ENCODE data around the gene TESK2. TPM values are rescaled to one million over a fixed set of nuclear protein-coding genes. Genes with fewer than 3 reads are reported as not detected.

TESK2 gene
- total and polyA plus RNA-seq, 2 experiments from 2014 or later: 1.1 to 1.5 TPM

- Histone ChIP-seq H3K36me3 (ENCODE audit: low read depth) (peaks cover 20% of the 10 kb centered on the region; the same call in 1 of the 2 replicates), H3K9me2 (ENCODE audit: insufficient read depth) (no peaks in the 10 kb centered on the region), H3K27ac (no peak overlapping the region), H3K9me3 (ENCODE audit: low read depth) (no peaks in the 10 kb centered on the region), H3K4me3 (no peak overlapping the region), H3K9ac (no peak overlapping the region), H4K20me1 (ENCODE audit: insufficient read depth) (no peaks in the 10 kb centered on the region), H3K79me2 (ENCODE audit: insufficient read depth) (peaks cover 24% of the 10 kb centered on the region), H3F3A (ENCODE audit: insufficient read depth) (peaks cover 23% of the 10 kb centered on the region), H3K27me3 (replicated peaks; ENCODE audit: insufficient read depth) (no peaks in the 10 kb centered on the region), H3K4me1 (ENCODE audit: insufficient read depth) (peaks cover 27% of the 10 kb centered on the region), H3K4me2 (ENCODE audit: unreplicated experiment) (no peak overlapping the region), H2AFZ (no peak overlapping the region)
- no peak for DNase-seq
- WGBS, 2 experiments (ENCODE audit: low coverage in 1 of 2, low lambda C conversion rate in 2 of 2, missing lambda C conversion rate in 2 of 2): 89 to 91% methylated on average over 13 of the region's 13 CpGs
- no peak for TF ChIP-seq EZH2phosphoT487 (IDR thresholded peaks at IDR 0.05; ENCODE audit: insufficient read depth, low read depth)
- TF ChIP-seq EZH2 (IDR thresholded peaks at IDR 0.05; ENCODE audit: insufficient read depth, poor library complexity, severe bottlenecking): no peak
- in situ Hi-C loops (cut with MboI): loop anchor here (5.0 kb wide), 1 partner anchor 147 kb away; the partner anchor contains the start of gene TESK2
These were observed 145.9 kb downstream of the TESK2 start for GRCh38 chr1:45345014-45345413.

GRCh38 chr1:45344499-45344898, 146.5 kb downstream of the TESK2 start:
- Histone ChIP-seq H4K20me1 (ENCODE audit: insufficient read depth) (no peaks in the 10 kb centered on the region), H3K4me3 (no peak overlapping the region), H3K4me1 (ENCODE audit: insufficient read depth) (peaks cover 27% of the 10 kb centered on the region), H3K9me2 (ENCODE audit: insufficient read depth) (no peaks in the 10 kb centered on the region), H3K27ac (no peak overlapping the region), H3K36me3 (ENCODE audit: low read depth) (peaks cover 20% of the 10 kb centered on the region; the same call in 1 of the 2 replicates), H3K9ac (no peak overlapping the region), H3K9me3 (ENCODE audit: low read depth) (no peaks in the 10 kb centered on the region), H3F3A (ENCODE audit: insufficient read depth) (peaks cover 23% of the 10 kb centered on the region), H3K4me2 (ENCODE audit: unreplicated experiment) (no peak overlapping the region), H2AFZ (no peak overlapping the region), H3K79me2 (ENCODE audit: insufficient read depth) (peaks cover 24% of the 10 kb centered on the region), H3K27me3 (replicated peaks; ENCODE audit: insufficient read depth) (no peaks in the 10 kb centered on the region)
- no peak for DNase-seq
- in situ Hi-C loops (cut with MboI): no loop called here
- TF ChIP-seq EZH2phosphoT487 (IDR thresholded peaks at IDR 0.05; ENCODE audit: insufficient read depth, low read depth) (no peak), EZH2 (IDR thresholded peaks at IDR 0.05; ENCODE audit: insufficient read depth, poor library complexity, severe bottlenecking) (no peak)
- WGBS, 2 experiments (ENCODE audit: low coverage in 1 of 2, low lambda C conversion rate in 2 of 2, missing lambda C conversion rate in 2 of 2): 95% methylated on average over 2 of the region's 2 CpGs

- H4K20me1 ChIP-seq (ENCODE audit: insufficient read depth): no peaks in the 10 kb centered on the region
- DNase-seq: peak; percentile 45
- H2AFZ ChIP-seq: peak overlapping the region; percentile 80
- no peaks in the 10 kb centered on the region for H3K9me2 ChIP-seq (ENCODE audit: insufficient read depth)
- TF ChIP-seq EZH2phosphoT487 (IDR thresholded peaks at IDR 0.05; ENCODE audit: insufficient read depth, low read depth): no peak
- TF ChIP-seq EZH2 (IDR thresholded peaks at IDR 0.05; ENCODE audit: insufficient read depth, poor library complexity, severe bottlenecking): no peak
- peak overlapping the region; percentile 81 for H3K4me3 ChIP-seq
- H3K27me3 ChIP-seq (replicated peaks; ENCODE audit: insufficient read depth): no peaks in the 10 kb centered on the region
- peaks cover 18% of the 10 kb centered on the region for H3F3A ChIP-seq (ENCODE audit: insufficient read depth)
- WGBS, 2 experiments (ENCODE audit: low coverage in 1 of 2, low lambda C conversion rate in 2 of 2, missing lambda C conversion rate in 2 of 2): 25 to 31% methylated on average over 6 of the region's 6 CpGs
- peak overlapping the region; percentile 89 for H3K9ac ChIP-seq
- H3K79me2 ChIP-seq (ENCODE audit: insufficient read depth): peaks cover 53% of the 10 kb centered on the region
- in situ Hi-C loops (cut with MboI): no loop called here
- peaks cover 16% of the 10 kb centered on the region for H3K4me1 ChIP-seq (ENCODE audit: insufficient read depth)
- H3K36me3 ChIP-seq (ENCODE audit: low read depth): peaks cover 20% of the 10 kb centered on the region; the same call in 1 of the 2 replicates
- H3K27ac ChIP-seq: peak overlapping the region; percentile 91
- peak overlapping the region; percentile 80 for H3K4me2 ChIP-seq (ENCODE audit: unreplicated experiment)
- no peaks in the 10 kb centered on the region for H3K9me3 ChIP-seq (ENCODE audit: low read depth)
These were observed 150.0 kb downstream of the TESK2 start for GRCh38 chr1:45340816-45341466.

GRCh38 chr1:45339789-45340558, 151.0 kb downstream of the TESK2 start, which contains the start of the genes MUTYH and TOE1:
TSS of gene MUTYH (minus strand) at chr1:45340440. CDS start at chr1:45334505, 5,935 bp downstream.
TSS of gene TOE1 (plus strand) at chr1:45340170. CDS start at chr1:45340253, 83 bp downstream.
- in situ Hi-C loops (cut with MboI): no loop called here
- 2% methylated on average over 47 to 70 of the region's 70 CpGs for WGBS, 2 experiments (ENCODE audit: low coverage in 1 of 2, low lambda C conversion rate in 2 of 2, missing lambda C conversion rate in 2 of 2)

More at GRCh38 chr1:45339789-45340558, 151.0 kb downstream of the TESK2 start, which contains the start of the genes MUTYH and TOE1:
- Histone ChIP-seq H3K36me3 (ENCODE audit: low read depth) (peaks cover 20% of the 10 kb centered on the region; the same call in 1 of the 2 replicates), H2AFZ (peak within 1 kb of the TSS; percentile 80), H3K27me3 (replicated peaks; ENCODE audit: insufficient read depth) (no peaks in the 10 kb centered on the region), H3K27ac (peak within 1 kb of the TSS; percentile 91), H4K20me1 (ENCODE audit: insufficient read depth) (no peaks in the 10 kb centered on the region), H3K4me1 (ENCODE audit: insufficient read depth) (peaks cover 16% of the 10 kb centered on the region), H3K4me3 (peak within 1 kb of the TSS; percentile 81), H3F3A (ENCODE audit: insufficient read depth) (peaks cover 18% of the 10 kb centered on the region), H3K9me3 (ENCODE audit: low read depth) (no peaks in the 10 kb centered on the region), H3K9me2 (ENCODE audit: insufficient read depth) (no peaks in the 10 kb centered on the region), H3K9ac (peak within 1 kb of the TSS; percentile 89), H3K79me2 (ENCODE audit: insufficient read depth) (peaks cover 54% of the 10 kb centered on the region), H3K4me2 (ENCODE audit: unreplicated experiment) (peak within 1 kb of the TSS; percentile 80)
- peak; percentile 98 for DNase-seq
- TF ChIP-seq EZH2 (IDR thresholded peaks at IDR 0.05; ENCODE audit: insufficient read depth, poor library complexity, severe bottlenecking): no peak
- TF ChIP-seq EZH2phosphoT487 (IDR thresholded peaks at IDR 0.05; ENCODE audit: insufficient read depth, low read depth): no peak

All from GM23248 (cell line).